HUDEP-2 (cell line): Measurements from ENCODE around the gene WASHC1.
"Not testable (repeated sequence)": the region's sequence is repeated elsewhere in the genome, so short reads cannot be mapped to it uniquely, and the experiment has no call there.

Experiments used
- DNase-seq, 76 experiments: peaks; one replicate each; lab custom pipeline; 2025; ENCODE audit not compliant: unreplicated experiment in 76 of 76; lab: John Stamatoyannopoulos, UW

The WASHC1 gene

GRCh38 chr9:29356-29755 is at the start of gene WASHC1:
TSS of gene WASHC1 (minus strand) at chr9:29456. CDS start at chr9:24999, 4,457 bp downstream.
- not testable (repeated sequence) for DNase-seq

GRCh38 chr9:78333-78732 is 49.1 kb upstream of the WASHC1 start:
- not testable (repeated sequence) for DNase-seq

- not testable (repeated sequence) for DNase-seq
Measured at GRCh38 chr9:76389-76788, 47.1 kb upstream of the WASHC1 start.

GRCh38 chr9:73900-74525 is 44.8 kb upstream of the WASHC1 start:
- DNase-seq = peak in 9 of 76 experiments; percentile 7 to 39 (median 27)

- peak in 15 of 76 experiments; percentile 1 to 48 (median 14) for DNase-seq
Measured at GRCh38 chr9:73076-73899, 44.0 kb upstream of the WASHC1 start.

GRCh38 chr9:63031-63629 is 33.9 kb upstream of the WASHC1 start:
- peak in 46 of 76 experiments; percentile 3 to 65 (median 26) for DNase-seq

GRCh38 chr9:52678-53077 is 23.4 kb upstream of the WASHC1 start:
- not testable (repeated sequence) for DNase-seq

GRCh38 chr9:48190-48842 is 19.1 kb upstream of the WASHC1 start:
- not testable (repeated sequence) for DNase-seq

- DNase-seq = not testable (repeated sequence)
Measured at GRCh38 chr9:46639-47271, 17.5 kb upstream of the WASHC1 start.

- DNase-seq = not testable (repeated sequence)
Measured at GRCh38 chr9:46164-46563, 16.9 kb upstream of the WASHC1 start.

GRCh38 chr9:45180-45878 is 16.1 kb upstream of the WASHC1 start:
- not testable (repeated sequence) for DNase-seq

- not testable (repeated sequence) for DNase-seq
Measured at GRCh38 chr9:44416-44815, 15.2 kb upstream of the WASHC1 start.

- DNase-seq = not testable (repeated sequence)
Measured at GRCh38 chr9:43636-44035, 14.4 kb upstream of the WASHC1 start.

- not testable (repeated sequence) for DNase-seq
Measured at GRCh38 chr9:43116-43515, 13.9 kb upstream of the WASHC1 start.

GRCh38 chr9:41819-42218 is 12.6 kb upstream of the WASHC1 start:
- not testable (repeated sequence) for DNase-seq

- not testable (repeated sequence) for DNase-seq
Measured at GRCh38 chr9:41261-41676, 12.0 kb upstream of the WASHC1 start.

GRCh38 chr9:32308-32707 is 3.1 kb upstream of the WASHC1 start:
- DNase-seq = peak in 7 of 76 experiments; percentile 12 to 56 (median 32)

GRCh38 chr9:28775-29174 is 481 bp downstream of the WASHC1 start:
- not testable (repeated sequence) for DNase-seq

GRCh38 chr9:21621-22020 is 7.6 kb downstream of the WASHC1 start:
- DNase-seq = not testable (repeated sequence)

GRCh38 chr9:16875-17274 is 12.4 kb downstream of the WASHC1 start:
- not testable (repeated sequence) for DNase-seq
